Tibial nerve (tissue), 4 donors: ENCODE results near the gene EXOC4.

Experiments
- EP300 ChIP-seq, 2 donors: sonication (generic); formaldehyde crosslinking; IDR thresholded peaks; one replicate each; pipeline ENCODE4 v1.6.1; 2017; ENCODE audit warnings: antibody characterized with exemption in 2 of 2, mild to moderate bottlenecking in 1 of 2
- POLR2A ChIP-seq, 2 donors: fragments of 450-650 bp; IDR thresholded peaks; one replicate each; pipeline ENCODE4 v1.6.1; 2017; ENCODE audit warnings: antibody characterized with exemption in 2 of 2, mild to moderate bottlenecking in 2 of 2, moderate library complexity in 2 of 2
- TF ChIP-seq, protein P1 (sequence below), 5 experiments: fragments of 200-600 bp in 3 of 5; fragments of 450-650 bp in 2 of 5; sonication (generic) in 3 of 5; IDR thresholded peaks; one replicate each; pipeline ENCODE4 v1.5.1; 2016 to 2019; ENCODE audit warnings: antibody characterized with exemption in 5 of 5, mild to moderate bottlenecking in 3 of 5, moderate library complexity in 2 of 5

DNA sequence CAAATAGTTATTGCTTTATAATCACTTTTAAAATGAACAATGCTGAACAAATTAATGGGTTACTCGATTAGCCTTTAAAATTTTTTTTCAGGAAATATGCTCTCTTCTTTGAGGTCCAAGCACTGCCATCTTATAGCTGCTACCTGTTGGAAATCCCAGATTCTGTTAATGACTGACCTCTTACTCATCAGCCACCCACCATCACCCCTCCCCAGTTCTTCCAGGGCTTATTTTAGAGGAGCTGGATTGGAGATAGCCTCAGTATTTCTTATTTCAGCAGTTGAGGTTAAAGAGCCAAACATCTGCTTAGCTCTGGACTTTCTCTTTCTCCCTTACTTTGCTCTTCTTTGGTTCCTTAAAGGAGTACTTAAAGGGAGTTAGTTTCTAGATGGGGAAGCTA, 420.0 kb downstream of the EXOC4 start:
- TF ChIP-seq, protein P1, sequence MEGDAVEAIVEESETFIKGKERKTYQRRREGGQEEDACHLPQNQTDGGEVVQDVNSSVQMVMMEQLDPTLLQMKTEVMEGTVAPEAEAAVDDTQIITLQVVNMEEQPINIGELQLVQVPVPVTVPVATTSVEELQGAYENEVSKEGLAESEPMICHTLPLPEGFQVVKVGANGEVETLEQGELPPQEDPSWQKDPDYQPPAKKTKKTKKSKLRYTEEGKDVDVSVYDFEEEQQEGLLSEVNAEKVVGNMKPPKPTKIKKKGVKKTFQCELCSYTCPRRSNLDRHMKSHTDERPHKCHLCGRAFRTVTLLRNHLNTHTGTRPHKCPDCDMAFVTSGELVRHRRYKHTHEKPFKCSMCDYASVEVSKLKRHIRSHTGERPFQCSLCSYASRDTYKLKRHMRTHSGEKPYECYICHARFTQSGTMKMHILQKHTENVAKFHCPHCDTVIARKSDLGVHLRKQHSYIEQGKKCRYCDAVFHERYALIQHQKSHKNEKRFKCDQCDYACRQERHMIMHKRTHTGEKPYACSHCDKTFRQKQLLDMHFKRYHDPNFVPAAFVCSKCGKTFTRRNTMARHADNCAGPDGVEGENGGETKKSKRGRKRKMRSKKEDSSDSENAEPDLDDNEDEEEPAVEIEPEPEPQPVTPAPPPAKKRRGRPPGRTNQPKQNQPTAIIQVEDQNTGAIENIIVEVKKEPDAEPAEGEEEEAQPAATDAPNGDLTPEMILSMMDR (IDR thresholded peaks at IDR 0.05) = no peak
- TF ChIP-seq POLR2A (IDR thresholded peaks at IDR 0.05) (no peak), EP300 (IDR thresholded peaks at IDR 0.05) (no peak)
